Naive B cell (primary cell): Measurements from ENCODE around the gene THOP1. TPM values are rescaled to one million over a fixed set of nuclear protein-coding genes. Genes with fewer than 3 reads are reported as not detected.

ENCODE experiments used
- ATAC-seq, 2 donors: fragments of 150-1000 bp; cut with Tn5 transposase; 2 replicates each; pipeline ENCODE4 v1.10.0; 2021; ENCODE audit warnings: low read depth in 2 of 2, mild to moderate bottlenecking in 2 of 2, moderate library complexity in 2 of 2
- DNase-seq: peaks from one replicate; pipeline ENCODE4 v3.0.0; 2022
- H3K27ac Mint-ChIP-seq, 6 donors: one replicate each; pipeline ENCODE4 v1.8.0; 2020 to 2022; ENCODE audit warnings: mild to moderate bottlenecking in 6 of 6, mixed read lengths in 6 of 6, moderate library complexity in 5 of 6, inconsistent platforms in 2 of 6
- H3K27me3 Mint-ChIP-seq, 3 donors: one replicate each; pipeline ENCODE4 v1.8.0; 2021 to 2022; ENCODE audit warnings: mixed read lengths in 3 of 3, mild to moderate bottlenecking in 1 of 3
- H3K36me3 Mint-ChIP-seq, 2 donors: one replicate each; pipeline ENCODE4 v1.8.0; 2020 to 2022; ENCODE audit warnings: mixed read lengths in 2 of 2, inconsistent platforms in 1 of 2, mild to moderate bottlenecking in 1 of 2
- H3K4me1 Mint-ChIP-seq, 3 donors: one replicate each; pipeline ENCODE4 v1.8.0; 2020 to 2022; ENCODE audit warnings: mixed read lengths in 3 of 3, inconsistent platforms in 1 of 3, mild to moderate bottlenecking in 1 of 3, moderate library complexity in 1 of 3
- H3K4me3 Mint-ChIP-seq, 8 donors: one replicate each; pipeline ENCODE4 v1.8.0; 2020 to 2022; ENCODE audit warnings: mild to moderate bottlenecking in 8 of 8, mixed read lengths in 8 of 8, moderate library complexity in 8 of 8, inconsistent platforms in 2 of 8
- H3K9me3 Mint-ChIP-seq, 7 donors: one replicate each; pipeline ENCODE4 v1.8.0; 2020 to 2022; ENCODE audit warnings: mixed read lengths in 7 of 7, mild to moderate bottlenecking in 5 of 7, inconsistent platforms in 2 of 7, moderate library complexity in 1 of 7
- polyA plus RNA-seq, 6 donors: library from polyadenylated mRNA; unstranded; fragments of 300-500 nt; fragmentation: Illumina TruSeq; gene quantifications; one replicate each; pipeline ENCODE4 v1.2.3, GENCODE V29; 2021; ENCODE audit warnings: low read depth in 6 of 6

Gene THOP1
- polyA plus RNA-seq, 6 donors from 2014 or later: 22.4 to 42.2 (median 38.5) TPM

- H3K36me3 Mint-ChIP-seq: no peaks in the 10 kb centered on the region
- no peaks in the 10 kb centered on the region for H3K9me3 Mint-ChIP-seq
- no peak overlapping the region for H3K27ac Mint-ChIP-seq
- H3K27me3 Mint-ChIP-seq: no peaks in the 10 kb centered on the region
- H3K4me3 Mint-ChIP-seq: no peak overlapping the region
- ATAC-seq: no peak
- peaks cover 10 to 16% (median 13%) of the 10 kb centered on the region in 3 donors for H3K4me1 Mint-ChIP-seq
- DNase-seq: no peak
Measured at GRCh38 chr19:2793577-2793976, 8.3 kb downstream of the THOP1 start.

GRCh38 chr19:2795827-2796658 is 10.7 kb downstream of the THOP1 start:
- no peak overlapping the region for H3K4me3 Mint-ChIP-seq
- H3K27ac Mint-ChIP-seq: no peak overlapping the region
- no peak for ATAC-seq

GRCh38 chr19:2796659-2797266 is 11.5 kb downstream of the THOP1 start:
- H3K27me3 Mint-ChIP-seq: no peaks in the 10 kb centered on the region
- H3K36me3 Mint-ChIP-seq: peaks cover 0 to 10% of the 10 kb centered on the region in 2 donors
- H3K4me1 Mint-ChIP-seq: peaks cover 0 to 4% (median 2%) of the 10 kb centered on the region in 3 donors
- H3K9me3 Mint-ChIP-seq: no peaks in the 10 kb centered on the region
- no peak overlapping the region for H3K4me3 Mint-ChIP-seq
- no peak for ATAC-seq
- H3K27ac Mint-ChIP-seq: no peak overlapping the region
- no peak for DNase-seq

More at GRCh38 chr19:2795827-2796658, 10.7 kb downstream of the THOP1 start:
- H3K27me3 Mint-ChIP-seq: no peaks in the 10 kb centered on the region
- DNase-seq: no peak
- H3K36me3 Mint-ChIP-seq: peaks cover 0 to 5% of the 10 kb centered on the region in 2 donors
- peaks cover 0 to 4% (median 0%) of the 10 kb centered on the region in 3 donors for H3K4me1 Mint-ChIP-seq
- H3K9me3 Mint-ChIP-seq: no peaks in the 10 kb centered on the region

GRCh38 chr19:2797280-2797679 is 12.0 kb downstream of the THOP1 start:
- Mint-ChIP-seq H3K4me1 (peaks cover 0 to 5% (median 4%) of the 10 kb centered on the region in 3 donors), H3K27me3 (no peaks in the 10 kb centered on the region), H3K4me3 (no peak overlapping the region), H3K9me3 (no peaks in the 10 kb centered on the region), H3K27ac (no peak overlapping the region), H3K36me3 (peaks cover 0 to 15% of the 10 kb centered on the region in 2 donors)
- ATAC-seq (no peak), DNase-seq (no peak)

- ATAC-seq (no peak), DNase-seq (no peak)
- Mint-ChIP-seq H3K9me3 (no peaks in the 10 kb centered on the region), H3K27ac (no peak overlapping the region), H3K27me3 (no peaks in the 10 kb centered on the region), H3K36me3 (peaks cover 0 to 23% of the 10 kb centered on the region in 2 donors), H3K4me3 (no peak overlapping the region), H3K4me1 (peaks cover 1 to 9% (median 9%) of the 10 kb centered on the region in 3 donors)
Measured at GRCh38 chr19:2798158-2798685, 12.9 kb downstream of the THOP1 start.

GRCh38 chr19:2798733-2799132 is 13.4 kb downstream of the THOP1 start:
- H3K9me3 Mint-ChIP-seq: no peaks in the 10 kb centered on the region
- no peak for ATAC-seq
- H3K4me3 Mint-ChIP-seq: no peak overlapping the region
- H3K36me3 Mint-ChIP-seq: peaks cover 0 to 23% of the 10 kb centered on the region in 2 donors
- H3K27ac Mint-ChIP-seq: no peak overlapping the region
- H3K4me1 Mint-ChIP-seq: peaks cover 1 to 10% (median 9%) of the 10 kb centered on the region in 3 donors
- no peaks in the 10 kb centered on the region for H3K27me3 Mint-ChIP-seq
- DNase-seq: no peak

- no peaks in the 10 kb centered on the region for H3K27me3 Mint-ChIP-seq
- no peak for DNase-seq
- H3K36me3 Mint-ChIP-seq: peaks cover 0 to 23% of the 10 kb centered on the region in 2 donors
- H3K9me3 Mint-ChIP-seq: no peaks in the 10 kb centered on the region
- ATAC-seq: no peak
- no peak overlapping the region for H3K4me3 Mint-ChIP-seq
- H3K27ac Mint-ChIP-seq: no peak overlapping the region
- peaks cover 1 to 13% (median 9%) of the 10 kb centered on the region in 3 donors for H3K4me1 Mint-ChIP-seq
Measured at GRCh38 chr19:2799273-2800020, 14.1 kb downstream of the THOP1 start.

- H3K9me3 Mint-ChIP-seq: no peaks in the 10 kb centered on the region
- peaks cover 0 to 23% of the 10 kb centered on the region in 2 donors for H3K36me3 Mint-ChIP-seq
- H3K27ac Mint-ChIP-seq: no peak overlapping the region
- DNase-seq: no peak
- H3K4me1 Mint-ChIP-seq: peaks cover 1 to 13% (median 5%) of the 10 kb centered on the region in 3 donors
- no peak for ATAC-seq
- no peaks in the 10 kb centered on the region for H3K27me3 Mint-ChIP-seq
- no peak overlapping the region for H3K4me3 Mint-ChIP-seq
Measured at GRCh38 chr19:2800506-2800905, 15.2 kb downstream of the THOP1 start.

- Mint-ChIP-seq H3K27me3 (no peaks in the 10 kb centered on the region), H3K36me3 (peaks cover 0 to 23% of the 10 kb centered on the region in 2 donors), H3K4me3 (peak overlapping the region in 1 of 8 donors; percentile 68), H3K27ac (no peak overlapping the region), H3K9me3 (no peaks in the 10 kb centered on the region), H3K4me1 (peaks cover 1 to 13% (median 5%) of the 10 kb centered on the region in 3 donors)
- ATAC-seq: no peak
- no peak for DNase-seq
Measured at GRCh38 chr19:2802826-2803225, 17.5 kb downstream of the THOP1 start.

- H3K27ac Mint-ChIP-seq: peak overlapping the region in 2 of 6 donors; percentile 29 to 51
- H3K4me1 Mint-ChIP-seq: peaks cover 2 to 13% (median 5%) of the 10 kb centered on the region in 3 donors
- H3K9me3 Mint-ChIP-seq: no peaks in the 10 kb centered on the region
- no peaks in the 10 kb centered on the region for H3K27me3 Mint-ChIP-seq
- peaks cover 0 to 24% of the 10 kb centered on the region in 2 donors for H3K36me3 Mint-ChIP-seq
- ATAC-seq: no peak
- no peak for DNase-seq
- no peak overlapping the region for H3K4me3 Mint-ChIP-seq
Measured at GRCh38 chr19:2803486-2804155, 18.3 kb downstream of the THOP1 start.

- no peaks in the 10 kb centered on the region for H3K9me3 Mint-ChIP-seq
- H3K36me3 Mint-ChIP-seq: peaks cover 4 to 31% of the 10 kb centered on the region in 2 donors
- DNase-seq (no peak), ATAC-seq (no peak)
- H3K27ac Mint-ChIP-seq: peak overlapping the region in 3 of 6 donors; percentile 10 to 54 (median 29)
- H3K4me3 Mint-ChIP-seq: no peak overlapping the region
- no peaks in the 10 kb centered on the region for H3K27me3 Mint-ChIP-seq
- H3K4me1 Mint-ChIP-seq: peaks cover 3 to 13% (median 5%) of the 10 kb centered on the region in 3 donors
Measured at GRCh38 chr19:2804156-2805004, 19.1 kb downstream of the THOP1 start.

GRCh38 chr19:2805261-2805900 is 20.1 kb downstream of the THOP1 start:
- H3K27ac Mint-ChIP-seq: no peak overlapping the region
- DNase-seq: no peak

More at GRCh38 chr19:2805261-2805900, 20.1 kb downstream of the THOP1 start:
- no peak for ATAC-seq
- no peak overlapping the region for H3K4me3 Mint-ChIP-seq
- H3K27me3 Mint-ChIP-seq: no peaks in the 10 kb centered on the region
- H3K36me3 Mint-ChIP-seq: peaks cover 4 to 32% of the 10 kb centered on the region in 2 donors
- peaks cover 3 to 13% (median 5%) of the 10 kb centered on the region in 3 donors for H3K4me1 Mint-ChIP-seq
- H3K9me3 Mint-ChIP-seq: no peaks in the 10 kb centered on the region
